Testis (tissue), 3 donors: ENCODE data around the gene FAM107B. TPM values are rescaled to one million over a fixed set of nuclear protein-coding genes. Genes with fewer than 3 reads are reported as not detected.

Experiments used
- DNase-seq: peaks from one replicate; pipeline ENCODE4 v3.0.0-alpha.2; 2019
- H3K27ac ChIP-seq, 2 donors: fragments of 200-600 bp; sonication (generic); one replicate each; pipeline ENCODE4 v1.5.1; 2019
- H3K27me3 ChIP-seq: fragments of 200-600 bp; sonication (generic); one replicate; pipeline ENCODE4 v1.5.1; 2019
- H3K36me3 ChIP-seq: fragments of 200-600 bp; sonication (generic); one replicate; pipeline ENCODE4 v1.5.1; 2017; ENCODE audit warnings: low read depth; ENCODE audit errors: missing control alignments
- H3K4me1 ChIP-seq: fragments of 200-600 bp; sonication (generic); one replicate; pipeline ENCODE4 v1.5.1; 2019
- H3K4me3 ChIP-seq, 2 donors: fragments of 200-600 bp; sonication (generic); one replicate each; pipeline ENCODE4 v1.5.1; 2017 to 2019
- H3K9me3 ChIP-seq: fragments of 200-600 bp; sonication (generic); one replicate; pipeline ENCODE4 v1.5.1; 2017
- CTCF ChIP-seq, 3 experiments: fragments of 450-650 bp in 2 of 3; fragments of 200-600 bp in 1 of 3; sonication (generic) in 1 of 3; IDR thresholded peaks; one replicate each; pipeline ENCODE4 v1.5.1; 2016 to 2019; ENCODE audit warnings: antibody characterized with exemption in 3 of 3, mild to moderate bottlenecking in 2 of 3, moderate library complexity in 1 of 3
- POLR2A ChIP-seq: fragments of 450-650 bp; IDR thresholded peaks from one replicate; pipeline ENCODE4 v1.6.1; 2017; ENCODE audit warnings: antibody characterized with exemption, mild to moderate bottlenecking, moderate library complexity
- WGBS, 2 donors: methylation state at CpG; one replicate each; pipeline ENCODE4 v1.1.5; 2018; 5-methylcytosine and 5-hydroxymethylcytosine counted together
- intact Hi-C: fragments of 100-400 bp; cut with DNase I; formaldehyde crosslinking; loops from one replicate; pipeline ENCODE4 v1.15.1; 2023; ENCODE audit warnings: low total_unique reads
- polyA plus RNA-seq: library from polyadenylated mRNA; stranded (reverse); fragments of 350-450 nt; fragmentation: Illumina TruSeq; extraction: RNeasy Lipid Tissue Mini Kit (QIAGEN cat#74804); gene quantifications from one replicate; pipeline ENCODE4 v1.2.3, GENCODE V29; 2014; ENCODE audit warnings: low read depth, low replicate concordance; ENCODE audit not compliant: insufficient read depth
- total RNA-seq, 2 donors: library from RNA; depleted of rRNA; stranded (reverse); fragments of >200 nt; gene quantifications; one replicate each; pipeline ENCODE4 v1.2.3, GENCODE V29; 2016

FAM107B gene
- total and polyA plus RNA-seq, 3 donors from 2014 or later = 71.7 to 89.5 (median 82.8) TPM

GRCh38 chr10:14727924-14728323 is 46.8 kb downstream of the FAM107B start:
- H3K27ac ChIP-seq = no peak overlapping the region
- H3K9me3 ChIP-seq = no peaks in the 10 kb centered on the region
- DNase-seq = no peak
- no peaks in the 10 kb centered on the region for H3K27me3 ChIP-seq
- H3K4me3 ChIP-seq = no peak overlapping the region
- intact Hi-C loops = no loop called here
- H3K4me1 ChIP-seq = no peaks in the 10 kb centered on the region
- 72 to 84% methylated on average over 1 of the region's 1 CpG for WGBS, 2 donors
- no peaks in the 10 kb centered on the region for H3K36me3 ChIP-seq
- TF ChIP-seq CTCF (IDR thresholded peaks at IDR 0.05) (no peak), POLR2A (no peak)

- Histone ChIP-seq H3K4me3 (no peak overlapping the region), H3K36me3 (no peaks in the 10 kb centered on the region), H3K4me1 (no peaks in the 10 kb centered on the region), H3K27ac (no peak overlapping the region), H3K27me3 (no peaks in the 10 kb centered on the region), H3K9me3 (no peaks in the 10 kb centered on the region)
- intact Hi-C loops = no loop called here
- no peak for TF ChIP-seq CTCF (IDR thresholded peaks at IDR 0.05)
- TF ChIP-seq POLR2A = no peak
- WGBS, 2 donors = 85 to 100% methylated on average over 1 of the region's 1 CpG
- DNase-seq = no peak
Observed at GRCh38 chr10:14727465-14727864, 47.2 kb downstream of the FAM107B start.

- intact Hi-C loops = no loop called here
- no peak for DNase-seq
- no peak overlapping the region for H3K27ac ChIP-seq
- 74 to 86% methylated on average over 2 of the region's 2 CpGs for WGBS, 2 donors
- no peak overlapping the region for H3K4me3 ChIP-seq
- H3K9me3 ChIP-seq = no peaks in the 10 kb centered on the region
- no peaks in the 10 kb centered on the region for H3K27me3 ChIP-seq
- no peaks in the 10 kb centered on the region for H3K4me1 ChIP-seq
- TF ChIP-seq POLR2A = no peak
- TF ChIP-seq CTCF (IDR thresholded peaks at IDR 0.05) = no peak
- H3K36me3 ChIP-seq = no peaks in the 10 kb centered on the region
Observed at GRCh38 chr10:14724931-14725330, 49.8 kb downstream of the FAM107B start.

- Histone ChIP-seq H3K4me1 (no peaks in the 10 kb centered on the region), H3K4me3 (no peak overlapping the region), H3K27ac (no peak overlapping the region), H3K27me3 (no peaks in the 10 kb centered on the region), H3K36me3 (no peaks in the 10 kb centered on the region), H3K9me3 (no peaks in the 10 kb centered on the region)
- 82 to 91% methylated on average over 5 of the region's 5 CpGs for WGBS, 2 donors
- TF ChIP-seq CTCF (IDR thresholded peaks at IDR 0.05) = no peak
- TF ChIP-seq POLR2A = no peak
- no peak for DNase-seq
- intact Hi-C loops = no loop called here
Observed at GRCh38 chr10:14723052-14723689, 51.5 kb downstream of the FAM107B start.

- Histone ChIP-seq H3K27me3 (no peaks in the 10 kb centered on the region), H3K4me1 (no peaks in the 10 kb centered on the region), H3K9me3 (no peaks in the 10 kb centered on the region), H3K27ac (no peak overlapping the region), H3K36me3 (no peaks in the 10 kb centered on the region), H3K4me3 (no peak overlapping the region)
- WGBS, 2 donors = 88 to 89% methylated on average over 5 of the region's 5 CpGs
- TF ChIP-seq CTCF (IDR thresholded peaks at IDR 0.05) (no peak), POLR2A (no peak)
- intact Hi-C loops = no loop called here
- no peak for DNase-seq
Observed at GRCh38 chr10:14717552-14717951, 57.1 kb downstream of the FAM107B start.
